HepG2 (cell line): ENCODE measurements around the gene CD48. TPM values are rescaled to one million over a fixed set of nuclear protein-coding genes. Genes with fewer than 3 reads are reported as not detected.

Experiments
- ATAC-seq: fragments of 200-7000 bp; cut with Tn5 transposase; 3 replicates; pipeline ENCODE4 v1.9.1; 2020; ENCODE audit warnings: mild to moderate bottlenecking, moderate library complexity
- BruUV-seq: library from RNA; stranded (reverse); fragments of 400-500 nt; replicated peaks from 2 replicates; lab custom pipeline; 2021; lab: Mats Ljungman, UMichigan
- CTCF ChIA-PET: fragments of 300-600 bp; formaldehyde crosslinking; extraction: SDS; loops from one replicate; lab custom pipeline; 2021; ENCODE audit warnings: low total read pairs, inconsistent platforms, low intra/inter-chr PET ratio; lab: Yijun Ruan, JAX
- POLR2A ChIA-PET: fragments of 350-600 bp; sonication (Branson Sonifier 250); formaldehyde crosslinking; loops from one replicate; lab custom pipeline; 2020; ENCODE audit warnings: antibody characterized with exemption, inconsistent platforms; lab: Yijun Ruan, JAX
- DNase-seq: peaks from one replicate; pipeline ENCODE4 v3.0.0-alpha.2; 2015; ENCODE audit warnings: low spot score
- FAIRE-seq: peaks from 3 replicates; lab custom pipeline; 2011; peaks lifted over from hg19 to GRCh38; lab: Jason Lieb, UNC
- H2AFZ ChIP-seq: one replicate; pipeline ENCODE4 v1.6.1; 2011; ENCODE audit warnings: low read length, inconsistent platforms
- H3K27ac ChIP-seq: fragments of 300-600 bp; 3 replicates; pipeline ENCODE4 v1.8.0; 2011; ENCODE audit warnings: mixed run types, mild to moderate bottlenecking, mixed read lengths, low read length, inconsistent platforms; ENCODE audit not compliant: insufficient read depth; ENCODE audit errors: extremely low read length
- H3K27me3 ChIP-seq, 2 experiments: fragments of 200-600 bp in 1 of 2; 2 replicates in 1 of 2; 3 replicates in 1 of 2; pipeline versions ENCODE4 v1.6.0 to v1.8.0; 2011; ENCODE audit warnings: low read length in 2 of 2, mild to moderate bottlenecking in 2 of 2, moderate library complexity in 2 of 2, inconsistent platforms in 1 of 2; ENCODE audit not compliant: insufficient read depth in 2 of 2, control insufficient read depth in 1 of 2
- H3K36me3 ChIP-seq, 2 experiments: fragments of 200-600 bp in 1 of 2; replicated peaks in 1 of 2; 2 replicates in 1 of 2; 3 replicates in 1 of 2; pipeline versions ENCODE4 v1.5.1 to v1.8.0; 2011; ENCODE audit warnings: low read length in 2 of 2, inconsistent platforms in 1 of 2; ENCODE audit not compliant: insufficient read depth in 2 of 2, control insufficient read depth in 1 of 2
- H3K4me1 ChIP-seq: 2 replicates; pipeline ENCODE4 v1.5.1; 2012; ENCODE audit warnings: low read length, inconsistent platforms; ENCODE audit not compliant: insufficient read depth
- H3K4me2 ChIP-seq: 2 replicates; pipeline ENCODE4 v1.6.0; 2011; ENCODE audit warnings: low read depth, low read length, inconsistent platforms
- H3K4me3 ChIP-seq, 3 experiments: fragments of 200-600 bp in 1 of 3; sonication (generic), shearing (Covaris generic) in 1 of 3; replicated peaks in 1 of 3; 2 replicates each; pipeline ENCODE4 v1.5.1; 2011 to 2016; ENCODE audit warnings: low read length in 3 of 3, inconsistent platforms in 2 of 3, low read depth in 2 of 3, mild to moderate bottlenecking in 2 of 3, control low read depth in 1 of 3, mixed read lengths in 1 of 3; ENCODE audit not compliant: insufficient read depth in 1 of 3
- H3K79me2 ChIP-seq: one replicate; pipeline ENCODE4 v1.6.1; 2011; ENCODE audit warnings: low read length, inconsistent platforms; ENCODE audit not compliant: insufficient read depth
- H3K9ac ChIP-seq: 2 replicates; pipeline ENCODE4 v1.6.0; 2011; ENCODE audit warnings: mild to moderate bottlenecking, low read depth, low read length, inconsistent platforms; ENCODE audit not compliant: insufficient read depth
- H3K9me3 ChIP-seq: 2 replicates; pipeline ENCODE4 v1.5.1; 2012; ENCODE audit warnings: mild to moderate bottlenecking, low read length
- H4K20me1 ChIP-seq: 2 replicates; pipeline ENCODE4 v1.6.0; 2011; ENCODE audit warnings: inconsistent platforms, mild to moderate bottlenecking, low read length, moderate library complexity; ENCODE audit not compliant: insufficient read depth
- U2AF2 ChIP-seq: fragments of 200-400 bp; formaldehyde crosslinking; IDR thresholded peaks from 2 replicates; pipeline ENCODE4 v1.6.1; 2017; ENCODE audit warnings: low read depth, mild to moderate bottlenecking, low read length
- ZNF260 ChIP-seq: sonication (generic); formaldehyde crosslinking; IDR thresholded peaks from 2 replicates; pipeline ENCODE4 v1.4.0; 2020; ENCODE audit warnings: missing genetic modification reagents, low read depth, mild to moderate bottlenecking, borderline replicate concordance
- ZNF33A ChIP-seq: sonication (generic); formaldehyde crosslinking; IDR thresholded peaks from 2 replicates; pipeline ENCODE4 v1.5.1; 2020; ENCODE audit warnings: missing genetic modification reagents, mild to moderate bottlenecking, moderate library complexity, borderline replicate concordance
- ZNF564 ChIP-seq: sonication (generic); formaldehyde crosslinking; IDR thresholded peaks from 2 replicates; pipeline ENCODE4 v1.8.1; 2023; ENCODE audit warnings: mild to moderate bottlenecking, missing genetic modification reagents
- ZNF607 ChIP-seq: sonication (generic); formaldehyde crosslinking; IDR thresholded peaks from 2 replicates; pipeline ENCODE4 v1.5.1; 2020; ENCODE audit warnings: missing genetic modification reagents, mild to moderate bottlenecking, borderline replicate concordance
- ZNF629 ChIP-seq: sonication (generic); formaldehyde crosslinking; conservative IDR thresholded peaks from 2 replicates; pipeline ENCODE4 v1.5.0; 2020; ENCODE audit warnings: missing genetic modification reagents
- ZNF672 ChIP-seq: sonication (generic); formaldehyde crosslinking; IDR thresholded peaks from 2 replicates; pipeline ENCODE4 v1.8.1; 2022; ENCODE audit warnings: missing genetic modification reagents
- ZNF713 ChIP-seq: sonication (generic); formaldehyde crosslinking; IDR thresholded peaks from 2 replicates; pipeline ENCODE4 v1.4.0; 2020; ENCODE audit warnings: mild to moderate bottlenecking, missing genetic modification reagents
- WGBS: methylation state at CpG from one replicate; pipeline ENCODE4 v1.1.6; 2017; ENCODE audit warnings: low lambda C conversion rate; 5-methylcytosine and 5-hydroxymethylcytosine counted together
- in situ Hi-C: cut with HindIII; loops from 2 replicates; pipeline ENCODE4 v1.10.0; 2017; ENCODE audit warnings: low pct_unique_long_range_greater_than_20kb; ENCODE audit not compliant: extremely low pct_ligation_motif_present
- intact Hi-C: fragments of 100-400 bp; cut with micrococcal nuclease; formaldehyde crosslinking; loops from one replicate; pipeline ENCODE4 v1.10.0; 2022; ENCODE audit not compliant: unreplicated experiment
- polyA plus RNA-seq, 8 experiments: library from polyadenylated mRNA; depleted of rRNA in 3 of 8; stranded (reverse) in 7 of 8; unstranded in 1 of 8; fragments of >200 nt; fragmentation: Illumina TruSeq in 4 of 8; extraction: Trizol in 4 of 8; gene quantifications; 2 replicates each; pipeline versions ENCODE4 v1.2.1 to v1.2.3, GENCODE V29; 2011 to 2016; ENCODE audit warnings: low read depth in 4 of 8, missing spikeins in 1 of 8, mixed read lengths in 1 of 8; ENCODE audit not compliant: insufficient read depth in 1 of 8
- total RNA-seq, 5 experiments: library from RNA; depleted of rRNA; stranded (reverse); fragments of >200 nt; fragmentation: Illumina TruSeq; extraction: Trizol; gene quantifications; 2 replicates each; pipeline ENCODE4 v1.2.3, GENCODE V29; 2016; ENCODE audit warnings: low read depth in 1 of 5
- TF ChIP-seq, protein P1 (sequence below): sonication (generic); formaldehyde crosslinking; IDR thresholded peaks from 2 replicates; pipeline ENCODE4 v1.8.1; 2023; ENCODE audit warnings: missing genetic modification reagents, inconsistent platforms, borderline replicate concordance
- TF ChIP-seq, protein P2 (sequence below): sonication (generic); formaldehyde crosslinking; IDR thresholded peaks from 2 replicates; pipeline ENCODE4 v1.8.1; 2023; ENCODE audit warnings: missing genetic modification reagents, mild to moderate bottlenecking, borderline replicate concordance
- TF ChIP-seq, protein P3 (sequence below): sonication (generic); formaldehyde crosslinking; IDR thresholded peaks from 2 replicates; pipeline ENCODE4 v1.8.0; 2022; ENCODE audit warnings: missing genetic modification reagents, mild to moderate bottlenecking, inconsistent platforms, borderline replicate concordance

Gene CD48
- total and polyA plus RNA-seq, 2 of the 13 experiments (the other 11 are each of a cell fraction or from before 2014, with no cell fraction given) = not detected

DNA sequence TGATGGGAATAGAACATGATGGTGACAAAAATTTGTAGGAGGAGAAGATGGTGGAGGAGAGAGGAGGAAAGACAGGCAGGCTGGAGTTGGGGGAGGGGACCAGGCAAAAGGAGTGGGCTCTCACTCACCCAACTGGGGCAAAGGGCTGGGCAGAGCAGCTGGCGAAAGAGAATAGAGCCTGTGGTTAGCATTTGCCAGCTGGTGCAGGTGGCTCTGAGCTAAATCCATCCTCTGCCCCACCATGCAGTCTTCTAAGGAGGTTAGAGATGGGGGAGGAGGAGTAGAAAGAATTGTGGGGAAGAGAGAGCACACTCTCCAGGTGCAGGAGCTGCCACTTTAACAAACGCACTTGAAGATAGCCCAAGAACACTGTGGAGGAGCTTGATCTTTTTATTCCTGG is 37.2 kb downstream of the CD48 start:
- 4% methylated on average over 2 of the region's 2 CpGs for WGBS
- Histone ChIP-seq H3K79me2 (no peaks in the 10 kb centered on the region), H3K4me1 (no peaks in the 10 kb centered on the region), H3K27ac (no peak overlapping the region), H3K9ac (no peak overlapping the region), H3K36me3 (no peaks in the 10 kb centered on the region), H4K20me1 (no peaks in the 10 kb centered on the region), H2AFZ (no peak overlapping the region), H3K4me3 (no peak overlapping the region), H3K27me3 (peaks cover 0 to 6% of the 10 kb centered on the region in 2 experiments; a peak in 1 of 5 replicates), H3K4me2 (no peak overlapping the region), H3K9me3 (no peaks in the 10 kb centered on the region)
- in situ Hi-C loops = no loop called here
- DNase-seq = no peak
- no TSS peak for BruUV-seq
- no peak for FAIRE-seq
- ATAC-seq = no peak
- no peak for TF ChIP-seq ZNF607 (CRISPR knock-in tag)
- no peak for TF ChIP-seq ZNF672 (CRISPR knock-in tag)
- TF ChIP-seq, protein P1, sequence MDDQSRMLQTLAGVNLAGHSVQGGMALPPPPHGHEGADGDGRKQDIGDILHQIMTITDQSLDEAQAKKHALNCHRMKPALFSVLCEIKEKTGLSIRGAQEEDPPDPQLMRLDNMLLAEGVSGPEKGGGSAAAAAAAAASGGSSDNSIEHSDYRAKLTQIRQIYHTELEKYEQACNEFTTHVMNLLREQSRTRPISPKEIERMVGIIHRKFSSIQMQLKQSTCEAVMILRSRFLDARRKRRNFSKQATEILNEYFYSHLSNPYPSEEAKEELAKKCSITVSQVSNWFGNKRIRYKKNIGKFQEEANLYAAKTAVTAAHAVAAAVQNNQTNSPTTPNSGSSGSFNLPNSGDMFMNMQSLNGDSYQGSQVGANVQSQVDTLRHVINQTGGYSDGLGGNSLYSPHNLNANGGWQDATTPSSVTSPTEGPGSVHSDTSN (CRISPR knock-in tag) = no peak
- TF ChIP-seq ZNF260 (CRISPR knock-in tag) = no peak
- TF ChIP-seq ZNF629 (CRISPR knock-in tag) = no peak
- TF ChIP-seq, protein P2, sequence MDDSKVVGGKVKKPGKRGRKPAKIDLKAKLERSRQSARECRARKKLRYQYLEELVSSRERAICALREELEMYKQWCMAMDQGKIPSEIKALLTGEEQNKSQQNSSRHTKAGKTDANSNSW (CRISPR knock-in tag) = no peak
- no peak for TF ChIP-seq U2AF2
- TF ChIP-seq, protein P3, sequence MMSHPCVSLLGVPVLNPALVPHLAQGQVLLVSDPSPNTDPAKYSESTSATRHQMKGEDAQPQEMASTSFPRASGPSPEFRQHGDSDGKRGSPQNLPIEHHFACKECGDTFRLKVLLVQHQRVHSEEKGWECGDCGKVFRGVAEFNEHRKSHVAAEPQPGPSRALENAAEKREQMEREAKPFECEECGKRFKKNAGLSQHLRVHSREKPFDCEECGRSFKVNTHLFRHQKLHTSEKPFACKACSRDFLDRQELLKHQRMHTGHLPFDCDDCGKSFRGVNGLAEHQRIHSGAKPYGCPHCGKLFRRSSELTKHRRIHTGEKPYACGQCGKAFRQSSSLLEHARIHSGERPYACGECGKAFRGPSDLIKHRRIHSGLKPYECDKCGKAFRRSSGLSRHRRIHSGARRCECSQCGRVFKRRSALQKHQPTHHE (CRISPR knock-in tag) = no peak
- no peak for TF ChIP-seq ZNF33A (CRISPR knock-in tag)
- TF ChIP-seq ZNF713 = no peak
- no peak for TF ChIP-seq ZNF564 (CRISPR knock-in tag)
- ChIA-PET POLR2A (no interaction called here), CTCF (no interaction called here)
- intact Hi-C loops = no loop called here
